A549 (cell line): ENCODE results near the gene ANGPT4. TPM values are rescaled to one million over a fixed set of nuclear protein-coding genes. Genes with fewer than 3 reads are reported as not detected.

ENCODE experiments used
- ATAC-seq, 2 experiments: fragments of 200-7000 bp in 1 of 2; fragments of >200 bp in 1 of 2; cut with Nextera tagmentation in 1 of 2; cut with Tn5 transposase in 1 of 2; 3 replicates each; pipeline versions ENCODE4 v1.8.0 to v1.9.1; 2018 to 2020; ENCODE audit warnings: mild to moderate bottlenecking in 1 of 2, moderate library complexity in 1 of 2
- CTCF ChIA-PET: fragments of 300-600 bp; sonication (Branson Sonifier 250); formaldehyde crosslinking; extraction: SDS; loops from one replicate; lab custom pipeline; 2021; ENCODE audit warnings: antibody characterized with exemption, inconsistent platforms; lab: Yijun Ruan, JAX
- POLR2A ChIA-PET: fragments of 350-600 bp; formaldehyde crosslinking; extraction: SDS; loops from one replicate; lab custom pipeline; 2021; ENCODE audit warnings: antibody characterized with exemption, inconsistent platforms; lab: Yijun Ruan, JAX
- DNase-seq, 2 experiments: peaks; one replicate each; pipeline versions ENCODE4 v3.0.0 to v3.0.0-alpha.2; 2011 to 2016; ENCODE audit warnings: low read depth in 1 of 2, low spot score in 1 of 2
- FAIRE-seq: peaks from 2 replicates; lab custom pipeline; 2011; peaks lifted over from hg19 to GRCh38; lab: Jason Lieb, UNC
- H3K27ac ChIP-seq, 2 experiments: fragments of >200 bp; sonication (Bioruptor Twin); formaldehyde crosslinking; 3 replicates each; pipeline ENCODE4 v1.5.1; 2016 to 2017
- H3K4me1 ChIP-seq: fragments of >200 bp; sonication (Bioruptor Twin); formaldehyde crosslinking; 3 replicates; pipeline ENCODE4 v1.6.1; 2016
- H3K4me2 ChIP-seq: fragments of >200 bp; sonication (Bioruptor Twin); formaldehyde crosslinking; 3 replicates; pipeline ENCODE4 v1.6.1; 2016
- H3K4me3 ChIP-seq: fragments of >200 bp; sonication (Bioruptor Twin); formaldehyde crosslinking; 3 replicates; pipeline ENCODE4 v1.5.1; 2016
- H3K9me3 ChIP-seq: fragments of >200 bp; sonication (Bioruptor Twin); formaldehyde crosslinking; 3 replicates; pipeline ENCODE4 v1.6.1; 2016
- CBX2 ChIP-seq: fragments of 200-600 bp; sonication (generic); IDR thresholded peaks from 2 replicates; pipeline ENCODE4 v1.6.1; 2016; ENCODE audit warnings: low read depth, mild to moderate bottlenecking, borderline replicate concordance
- CHD2 ChIP-seq: fragments of 150-350 bp; IDR thresholded peaks from 2 replicates; pipeline ENCODE4 v1.6.1; 2014; ENCODE audit warnings: low read length; ENCODE audit not compliant: partially characterized antibody
- CHD4 ChIP-seq: fragments of 200-600 bp; sonication (generic); IDR thresholded peaks from 2 replicates; pipeline ENCODE4 v1.6.1; 2016; ENCODE audit warnings: antibody characterized with exemption, mild to moderate bottlenecking, borderline replicate concordance
- EHMT2 ChIP-seq: fragments of 200-600 bp; sonication (generic); IDR thresholded peaks from 2 replicates; pipeline ENCODE4 v1.6.1; 2016; ENCODE audit warnings: antibody characterized with exemption, low read depth, mild to moderate bottlenecking, moderate library complexity
- EP300 ChIP-seq, 2 experiments: fragments of >200 bp; sonication (Bioruptor Twin); formaldehyde crosslinking; IDR thresholded peaks; 2 replicates in 1 of 2; 3 replicates in 1 of 2; pipeline ENCODE4 v1.6.1; 2016 to 2017
- FOSL2 ChIP-seq, 2 experiments: fragments of 450-650 bp in 1 of 2; fragments of >200 bp in 1 of 2; sonication (Bioruptor Twin) in 1 of 2; formaldehyde crosslinking; IDR thresholded peaks; 2 replicates each; pipeline versions ENCODE4 v1.5.0 to v1.6.1; 2016 to 2020; ENCODE audit warnings: mild to moderate bottlenecking in 1 of 2, moderate library complexity in 1 of 2
- GATA3 ChIP-seq: IDR thresholded peaks from 2 replicates; pipeline ENCODE4 v1.6.1; 2012; ENCODE audit warnings: borderline replicate concordance
- HEYL ChIP-seq: fragments of 250-450 bp; sonication (Bioruptor Pico); IDR thresholded peaks from 2 replicates; pipeline ENCODE4 v1.8.0; 2021; ENCODE audit warnings: mild to moderate bottlenecking, moderate library complexity
- HOXA7 ChIP-seq: fragments of 250-450 bp; sonication (Bioruptor Pico); IDR thresholded peaks from 2 replicates; pipeline ENCODE4 v1.5.0; 2020; ENCODE audit warnings: mild to moderate bottlenecking, moderate library complexity
- HOXB5 ChIP-seq: fragments of 250-450 bp; sonication (Bioruptor Pico); IDR thresholded peaks from 2 replicates; pipeline ENCODE4 v1.5.0; 2020; ENCODE audit warnings: mild to moderate bottlenecking, moderate library complexity
- JUN ChIP-seq, 2 experiments: fragments of >200 bp; sonication (Bioruptor Twin); formaldehyde crosslinking; IDR thresholded peaks; 2 replicates in 1 of 2; 3 replicates in 1 of 2; pipeline ENCODE4 v1.6.1; 2016 to 2017
- JUNB ChIP-seq: fragments of >200 bp; sonication (Bioruptor Twin); formaldehyde crosslinking; IDR thresholded peaks from 2 replicates; pipeline ENCODE4 v1.6.1; 2016
- KDM1A ChIP-seq: fragments of 200-600 bp; sonication (generic); IDR thresholded peaks from 2 replicates; pipeline ENCODE4 v1.6.1; 2016; ENCODE audit warnings: low read depth, mild to moderate bottlenecking
- KDM5A ChIP-seq: fragments of 200-600 bp; sonication (generic); IDR thresholded peaks from 2 replicates; pipeline ENCODE4 v1.6.1; 2016; ENCODE audit warnings: antibody characterized with exemption, mild to moderate bottlenecking
- MAZ ChIP-seq: fragments of 150-350 bp; IDR thresholded peaks from 2 replicates; pipeline ENCODE4 v1.6.1; 2014; ENCODE audit warnings: antibody characterized with exemption, low read depth, low read length, borderline replicate concordance
- NFE2L2 ChIP-seq: fragments of 150-350 bp; conservative IDR thresholded peaks from 2 replicates; pipeline ENCODE4 v1.6.1; 2014; ENCODE audit warnings: low read length
- PHF8 ChIP-seq: fragments of 200-600 bp; sonication (generic); IDR thresholded peaks from 2 replicates; pipeline ENCODE4 v1.6.1; 2016; ENCODE audit warnings: low read depth, mild to moderate bottlenecking, antibody characterized with exemption, moderate library complexity, borderline replicate concordance
- POLR2AphosphoS2 ChIP-seq: conservative IDR thresholded peaks from 2 replicates; pipeline ENCODE4 v1.6.1; 2012; ENCODE audit warnings: low read length, improper control_type of control experiment, inconsistent platforms
- RARB ChIP-seq: fragments of 250-450 bp; sonication (Bioruptor Pico); IDR thresholded peaks from 2 replicates; pipeline ENCODE4 v1.8.0; 2021; ENCODE audit warnings: mild to moderate bottlenecking, moderate library complexity
- RCOR1 ChIP-seq: fragments of 150-350 bp; IDR thresholded peaks from 2 replicates; pipeline ENCODE4 v1.6.1; 2014; ENCODE audit warnings: antibody characterized with exemption, low read length, low read depth
- RNF2 ChIP-seq: fragments of 200-600 bp; sonication (generic); IDR thresholded peaks from 2 replicates; pipeline ENCODE4 v1.6.1; 2016; ENCODE audit warnings: low read depth, mild to moderate bottlenecking, antibody characterized with exemption, moderate library complexity, borderline replicate concordance
- SREBF2 ChIP-seq: fragments of 450-650 bp; IDR thresholded peaks from 2 replicates; pipeline ENCODE4 v1.6.1; 2014; ENCODE audit warnings: mild to moderate bottlenecking, moderate library complexity
- TFCP2L1 ChIP-seq: fragments of 250-450 bp; sonication (Bioruptor Pico); IDR thresholded peaks from 2 replicates; pipeline ENCODE4 v1.5.0; 2021; ENCODE audit warnings: mild to moderate bottlenecking
- TP53 ChIP-seq: fragments of 250-450 bp; sonication (Bioruptor Pico); IDR thresholded peaks from 2 replicates; pipeline ENCODE4 v1.5.0; 2021; ENCODE audit warnings: mild to moderate bottlenecking, moderate library complexity
- ZNF302 ChIP-seq: fragments of 250-450 bp; sonication (Bioruptor Pico); IDR thresholded peaks from 2 replicates; pipeline ENCODE4 v1.9.0; 2021; ENCODE audit warnings: inconsistent platforms, mild to moderate bottlenecking, moderate library complexity
- WGBS: methylation state at CpG from one replicate; pipeline ENCODE4 v1.1.6; 2017; ENCODE audit errors: missing lambda C conversion rate; 5-methylcytosine and 5-hydroxymethylcytosine counted together
- polyA plus RNA-seq, 4 experiments: library from polyadenylated mRNA; depleted of rRNA in 3 of 4; stranded (reverse); fragments of >200 nt; fragmentation: RNase III in 1 of 4; extraction: RNeasy Plus Mini Kit Qiagen cat#74134 plus additional on column Dnase treatment in 1 of 4; gene quantifications; 2 replicates in 3 of 4; 3 replicates in 1 of 4; pipeline ENCODE4 v1.2.3, GENCODE V29; 2011 to 2017
- TF ChIP-seq, protein P1 (sequence below): fragments of 450-650 bp; IDR thresholded peaks from 2 replicates; pipeline ENCODE4 v1.6.1; 2014; ENCODE audit warnings: antibody characterized with exemption
- TF ChIP-seq, protein P2 (sequence below): fragments of >200 bp; sonication (Bioruptor Twin); formaldehyde crosslinking; IDR thresholded peaks from 3 replicates; pipeline ENCODE4 v1.6.1; 2016
- TF ChIP-seq, protein P3 (sequence below): fragments of 250-450 bp; sonication (Bioruptor Pico); IDR thresholded peaks from 2 replicates; pipeline ENCODE4 v1.5.0; 2021; ENCODE audit warnings: mild to moderate bottlenecking, moderate library complexity, borderline replicate concordance
- TF ChIP-seq, protein P4 (sequence below): IDR thresholded peaks from 2 replicates; pipeline ENCODE4 v1.6.1; 2012

Gene ANGPT4
- polyA plus RNA-seq, 2 of the 4 experiments (the other 2 are of a cell fraction), result 0.04 TPM; not detected in 1

DNA sequence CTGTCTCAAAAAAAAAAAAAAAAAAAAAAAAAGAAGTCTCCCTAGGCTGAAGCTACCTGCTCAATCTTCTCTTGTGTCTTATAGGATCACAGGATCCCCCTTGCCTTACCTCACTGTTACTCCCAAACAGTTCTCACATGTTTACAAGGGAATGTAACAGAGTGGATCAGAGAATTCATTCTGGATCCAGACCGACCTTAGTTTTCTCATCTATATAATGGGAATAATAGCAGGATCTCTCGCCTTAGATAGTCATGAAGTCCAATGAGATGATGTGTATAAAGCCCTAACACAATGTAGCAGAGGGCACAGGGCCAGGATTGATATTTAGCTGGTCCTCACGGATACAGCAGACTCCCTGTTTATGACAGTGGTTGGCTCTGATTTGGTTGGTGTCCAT is 84.9 kb downstream of the ANGPT4 start:
- no peak for DNase-seq
- 77% methylated on average over 3 of the region's 3 CpGs for WGBS
- ChIA-PET POLR2A (no interaction called here), CTCF (interaction anchor here (0.9 to 22.7 kb wide), 4 partner anchors 13 to 130 kb away, joined by 3 to 872 read pairs (median 23); no protein-coding TSS in a partner anchor)
- Histone ChIP-seq H3K9me3 (no peaks in the 10 kb centered on the region), H3K4me2 (no peak overlapping the region), H3K4me3 (no peak overlapping the region), H3K4me1 (peaks cover 6% of the 10 kb centered on the region; the same call in 2 of the 3 replicates), H3K27ac (no peak overlapping the region)
- FAIRE-seq, result no peak
- no peak for ATAC-seq
- no peak for TF ChIP-seq HOXB5 (CRISPR knock-in tag)
- TF ChIP-seq, protein P1, sequence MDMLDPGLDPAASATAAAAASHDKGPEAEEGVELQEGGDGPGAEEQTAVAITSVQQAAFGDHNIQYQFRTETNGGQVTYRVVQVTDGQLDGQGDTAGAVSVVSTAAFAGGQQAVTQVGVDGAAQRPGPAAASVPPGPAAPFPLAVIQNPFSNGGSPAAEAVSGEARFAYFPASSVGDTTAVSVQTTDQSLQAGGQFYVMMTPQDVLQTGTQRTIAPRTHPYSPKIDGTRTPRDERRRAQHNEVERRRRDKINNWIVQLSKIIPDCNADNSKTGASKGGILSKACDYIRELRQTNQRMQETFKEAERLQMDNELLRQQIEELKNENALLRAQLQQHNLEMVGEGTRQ, result no peak
- no peak for TF ChIP-seq HOXA7 (CRISPR knock-in tag)
- no peak for TF ChIP-seq CHD2
- no peak for TF ChIP-seq ZNF302 (CRISPR knock-in tag)
- no peak for TF ChIP-seq JUN (IDR thresholded peaks at IDR 0.05)
- TF ChIP-seq EP300 (IDR thresholded peaks at IDR 0.05), result no peak
- no peak for TF ChIP-seq PHF8
- TF ChIP-seq SREBF2, result no peak
- no peak for TF ChIP-seq TFCP2L1 (CRISPR knock-in tag)
- TF ChIP-seq RCOR1, result no peak
- TF ChIP-seq KDM5A, result no peak
- no peak for TF ChIP-seq CHD4

DNA sequence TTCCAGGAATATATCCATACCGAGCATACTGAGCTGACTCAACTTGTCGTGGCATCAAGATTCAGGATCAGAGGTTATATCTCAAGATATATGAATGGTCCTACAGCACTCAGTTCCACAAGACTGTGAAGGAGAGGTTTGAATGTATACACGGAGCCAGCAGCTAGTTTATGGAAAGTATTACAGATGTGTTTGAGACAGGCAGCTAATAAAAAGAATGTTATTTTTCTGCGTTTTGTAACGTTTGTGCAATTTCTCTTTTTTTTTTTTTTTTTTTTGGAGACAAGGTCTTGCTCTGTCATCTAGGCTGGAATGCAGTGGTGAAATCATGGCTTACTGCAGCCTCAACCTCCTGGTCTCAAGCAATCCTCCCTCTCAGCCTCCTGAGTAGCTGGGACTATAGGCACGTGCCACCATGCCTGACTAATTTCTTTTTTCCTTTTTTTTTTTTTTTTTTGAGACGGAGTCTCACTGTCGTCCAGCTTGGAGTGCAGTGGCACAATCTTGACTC is 86.1 kb downstream of the ANGPT4 start:
- H3K4me2 ChIP-seq, result no peak overlapping the region
- no peak overlapping the region for H3K27ac ChIP-seq
- no peak overlapping the region for H3K4me3 ChIP-seq
- peaks cover 6% of the 10 kb centered on the region; the same call in 2 of the 3 replicates for H3K4me1 ChIP-seq
- CTCF ChIA-PET, result interaction anchor here (0.6 to 22.7 kb wide), 7 partner anchors 8 to 278 kb away, joined by 3 to 872 read pairs (median 4); no protein-coding TSS in a partner anchor
- POLR2A ChIA-PET, result interaction anchor here (0.6 kb wide), 1 partner anchor 375 kb away, joined by 5 read pairs; no protein-coding TSS in a partner anchor
- no peak for FAIRE-seq
- H3K9me3 ChIP-seq, result no peaks in the 10 kb centered on the region
- no peak for TF ChIP-seq RCOR1
- TF ChIP-seq CBX2, result no peak
- TF ChIP-seq SREBF2, result no peak
- no peak for TF ChIP-seq RNF2
- no peak for TF ChIP-seq TP53
- no peak for TF ChIP-seq TFCP2L1 (CRISPR knock-in tag)
- TF ChIP-seq, protein P2, sequence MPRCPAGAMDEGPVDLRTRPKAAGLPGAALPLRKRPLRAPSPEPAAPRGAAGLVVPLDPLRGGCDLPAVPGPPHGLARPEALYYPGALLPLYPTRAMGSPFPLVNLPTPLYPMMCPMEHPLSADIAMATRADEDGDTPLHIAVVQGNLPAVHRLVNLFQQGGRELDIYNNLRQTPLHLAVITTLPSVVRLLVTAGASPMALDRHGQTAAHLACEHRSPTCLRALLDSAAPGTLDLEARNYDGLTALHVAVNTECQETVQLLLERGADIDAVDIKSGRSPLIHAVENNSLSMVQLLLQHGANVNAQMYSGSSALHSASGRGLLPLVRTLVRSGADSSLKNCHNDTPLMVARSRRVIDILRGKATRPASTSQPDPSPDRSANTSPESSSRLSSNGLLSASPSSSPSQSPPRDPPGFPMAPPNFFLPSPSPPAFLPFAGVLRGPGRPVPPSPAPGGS, result no peak
- no peak for TF ChIP-seq HEYL (CRISPR knock-in tag)
- no peak for TF ChIP-seq KDM1A
- TF ChIP-seq, all 56 proteins: peak for 0
- DNase-seq (no peak), ATAC-seq (no peak)
- 75% methylated on average over 8 of the region's 8 CpGs for WGBS

DNA sequence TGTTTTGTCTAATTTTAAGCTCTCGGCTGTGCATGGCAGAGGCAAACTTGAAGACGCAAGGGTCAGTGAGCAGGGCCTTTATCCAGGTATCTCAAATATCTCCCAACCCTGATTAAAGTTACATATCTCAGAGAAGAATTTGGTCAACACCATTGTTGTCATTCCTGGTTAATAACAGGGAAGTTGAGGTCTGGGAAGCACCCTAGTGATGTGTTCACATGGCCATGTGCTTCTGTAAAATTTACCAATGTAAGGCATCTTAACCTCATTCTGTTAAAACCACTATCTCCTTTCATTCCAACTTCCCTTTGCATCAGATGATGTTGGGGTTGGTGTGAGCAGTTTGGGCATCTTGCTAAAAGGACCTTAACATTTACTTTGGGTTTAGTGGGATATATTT is 86.6 kb downstream of the ANGPT4 start:
- no peak overlapping the region for H3K4me3 ChIP-seq
- FAIRE-seq (no peak), DNase-seq (no peak), ATAC-seq (no peak)
- H3K4me1 ChIP-seq, result peaks cover 4% of the 10 kb centered on the region; the same call in 2 of the 3 replicates
- ChIA-PET POLR2A (no interaction called here), CTCF (interaction anchor here (0.6 to 22.7 kb wide), 6 partner anchors 9 to 279 kb away, joined by 3 to 872 read pairs (median 10); no protein-coding TSS in a partner anchor)
- WGBS, result 89% methylated on average over 2 of the region's 2 CpGs
- no peak overlapping the region for H3K27ac ChIP-seq
- no peak overlapping the region for H3K4me2 ChIP-seq
- H3K9me3 ChIP-seq, result no peaks in the 10 kb centered on the region
- TF ChIP-seq FOSL2 (IDR thresholded peaks at IDR 0.05), result no peak
- TF ChIP-seq FOSL2 (CRISPR knock-in tag; IDR thresholded peaks at IDR 0.05), result no peak
- no peak for TF ChIP-seq JUNB
- TF ChIP-seq RNF2, result no peak
- TF ChIP-seq, protein P1, result no peak
- TF ChIP-seq MAZ, result no peak
- no peak for TF ChIP-seq GATA3
- TF ChIP-seq EHMT2, result no peak
- TF ChIP-seq POLR2AphosphoS2, result no peak
- TF ChIP-seq NFE2L2, result no peak
- TF ChIP-seq, protein P3, sequence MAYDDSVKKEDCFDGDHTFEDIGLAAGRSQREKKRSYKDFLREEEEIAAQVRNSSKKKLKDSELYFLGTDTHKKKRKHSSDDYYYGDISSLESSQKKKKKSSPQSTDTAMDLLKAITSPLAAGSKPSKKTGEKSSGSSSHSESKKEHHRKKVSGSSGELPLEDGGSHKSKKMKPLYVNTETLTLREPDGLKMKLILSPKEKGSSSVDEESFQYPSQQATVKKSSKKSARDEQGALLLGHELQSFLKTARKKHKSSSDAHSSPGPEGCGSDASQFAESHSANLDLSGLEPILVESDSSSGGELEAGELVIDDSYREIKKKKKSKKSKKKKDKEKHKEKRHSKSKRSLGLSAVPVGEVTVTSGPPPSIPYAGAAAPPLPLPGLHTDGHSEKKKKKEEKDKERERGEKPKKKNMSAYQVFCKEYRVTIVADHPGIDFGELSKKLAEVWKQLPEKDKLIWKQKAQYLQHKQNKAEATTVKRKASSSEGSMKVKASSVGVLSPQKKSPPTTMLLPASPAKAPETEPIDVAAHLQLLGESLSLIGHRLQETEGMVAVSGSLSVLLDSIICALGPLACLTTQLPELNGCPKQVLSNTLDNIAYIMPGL (CRISPR knock-in tag), result no peak
- TF ChIP-seq RARB (CRISPR knock-in tag), result no peak
- TF ChIP-seq ZNF302 (CRISPR knock-in tag), result no peak
- TF ChIP-seq, protein P4, sequence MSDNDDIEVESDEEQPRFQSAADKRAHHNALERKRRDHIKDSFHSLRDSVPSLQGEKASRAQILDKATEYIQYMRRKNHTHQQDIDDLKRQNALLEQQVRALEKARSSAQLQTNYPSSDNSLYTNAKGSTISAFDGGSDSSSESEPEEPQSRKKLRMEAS, result no peak
